Ecto neural progenitor cell (in vitro differentiated cells): ENCODE measurements around the gene DPYD.

Experiments
- DNase-seq: peaks from one replicate; pipeline ENCODE4 v3.0.0-alpha.2; 2018; ENCODE audit warnings: low spot score

Gene DPYD

GRCh38 chr1:97783751-97784150 is 137.1 kb downstream of the DPYD start:
- no peak for DNase-seq

GRCh38 chr1:97781762-97782337 is 139.0 kb downstream of the DPYD start:
- no peak for DNase-seq

GRCh38 chr1:97780884-97781283 is 139.9 kb downstream of the DPYD start:
- DNase-seq: no peak

GRCh38 chr1:97778718-97779117 is 142.1 kb downstream of the DPYD start:
- DNase-seq: no peak

GRCh38 chr1:97770376-97770775 is 150.5 kb downstream of the DPYD start:
- no peak for DNase-seq

- DNase-seq: no peak
Observed at GRCh38 chr1:97767381-97767780, 153.5 kb downstream of the DPYD start.

- DNase-seq: no peak
Observed at GRCh38 chr1:97764991-97765390, 155.8 kb downstream of the DPYD start.

GRCh38 chr1:97761637-97762036 is 159.2 kb downstream of the DPYD start:
- DNase-seq: no peak

- DNase-seq: no peak
Observed at GRCh38 chr1:97759078-97759477, 161.8 kb downstream of the DPYD start.

GRCh38 chr1:97758541-97759057 is 162.2 kb downstream of the DPYD start:
- DNase-seq: no peak

- DNase-seq: no peak
Observed at GRCh38 chr1:97745912-97746311, 174.9 kb downstream of the DPYD start.

- no peak for DNase-seq
Observed at GRCh38 chr1:97744977-97745376, 175.9 kb downstream of the DPYD start.

GRCh38 chr1:97743129-97743528 is 177.7 kb downstream of the DPYD start:
- DNase-seq: no peak

GRCh38 chr1:97740891-97741290 is 179.9 kb downstream of the DPYD start:
- DNase-seq: no peak

- no peak for DNase-seq
Observed at GRCh38 chr1:97739596-97740103, 181.2 kb downstream of the DPYD start.

- no peak for DNase-seq
Observed at GRCh38 chr1:97738270-97738669, 182.6 kb downstream of the DPYD start.

- no peak for DNase-seq
Observed at GRCh38 chr1:97730271-97730670, 190.6 kb downstream of the DPYD start.

- no peak for DNase-seq
Observed at GRCh38 chr1:97728436-97728835, 192.4 kb downstream of the DPYD start.

- no peak for DNase-seq
Observed at GRCh38 chr1:97727029-97727428, 193.8 kb downstream of the DPYD start.

GRCh38 chr1:97726386-97726785 is 194.4 kb downstream of the DPYD start:
- no peak for DNase-seq

GRCh38 chr1:97721221-97721620 is 199.6 kb downstream of the DPYD start:
- no peak for DNase-seq

- DNase-seq: no peak
Observed at GRCh38 chr1:97712980-97713379, 207.9 kb downstream of the DPYD start.

- no peak for DNase-seq
Observed at GRCh38 chr1:97711858-97712257, 209.0 kb downstream of the DPYD start.

GRCh38 chr1:97693601-97694000 is 227.2 kb downstream of the DPYD start:
- DNase-seq: no peak
